Bronchial smooth muscle cell (primary cell): ENCODE results near the gene NEUROD1. TPM values are rescaled to one million over a fixed set of nuclear protein-coding genes. Genes with fewer than 3 reads are reported as not detected.

Source experiments
- total RNA-seq: library from RNA; depleted of rRNA; stranded (reverse); fragments of >200 nt; gene quantifications from 2 replicates; pipeline ENCODE4 v1.2.1, GENCODE V29; 2014

NEUROD1 gene
- not detected in 2 replicates for total RNA-seq

DNA sequence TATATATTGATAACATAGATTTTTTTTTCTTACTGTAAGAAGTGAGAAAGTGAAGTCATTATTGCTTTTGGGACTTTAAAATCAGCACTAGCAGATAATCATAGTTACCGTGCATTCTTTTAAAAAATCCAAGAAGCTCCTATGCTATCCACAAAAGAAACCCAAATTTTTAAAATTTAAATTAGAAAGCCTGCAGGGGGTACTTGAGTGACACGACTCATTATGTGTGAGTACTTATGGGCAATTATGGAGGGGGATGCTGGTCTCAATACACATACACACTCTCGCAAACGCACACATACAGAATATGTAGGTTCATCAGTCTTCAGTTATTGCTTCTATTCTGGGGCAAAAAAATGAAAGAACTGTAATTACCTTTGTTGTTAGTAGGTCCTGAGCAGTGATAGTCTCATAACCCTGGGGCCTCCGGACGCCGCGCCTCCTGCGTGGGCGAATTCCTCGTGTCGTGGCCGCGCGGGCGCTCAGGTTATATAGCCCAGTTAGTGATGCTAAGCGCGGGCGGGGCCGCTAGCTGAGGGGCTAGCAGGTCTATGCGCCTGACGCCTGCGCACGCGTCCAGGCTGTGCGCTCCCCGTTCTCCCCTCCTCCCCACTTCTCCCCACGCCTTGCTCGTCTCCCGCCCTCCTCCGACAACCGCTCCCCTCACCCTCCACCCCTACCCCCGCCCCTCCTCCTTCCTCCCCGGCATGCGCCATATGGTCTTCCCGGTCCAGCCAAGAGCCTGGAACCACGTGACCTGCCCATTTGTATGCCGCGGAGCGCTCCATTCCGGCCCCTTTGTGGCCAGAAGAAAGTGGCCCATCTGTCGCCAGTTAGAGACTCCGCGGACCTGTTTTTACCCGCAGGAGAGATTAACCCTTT is at the start of gene NEUROD1:
NEUROD1 (minus strand) TSS at position 463 of the 882 bp plus-strand sequence. CDS start 1,657 bp downstream, outside the sequence.

GRCh38 chr2:181656450-181657291 is 23.6 kb downstream of the NEUROD1 start, which contains the start of gene CERKL:
CERKL (minus strand) TSS chr2:181657105; CDS start chr2:181657006, 99 bp downstream.

Other genes starting within 250 kb of the NEUROD1 start
- gene ITGA4, start 223.1 kb downstream of the NEUROD1 start, total RNA-seq: 46.3 and 84.8 TPM in 2 replicates
- gene CERKL, start 23.4 kb downstream of the NEUROD1 start, total RNA-seq: 0.09 TPM in 1 of 2 replicates, not detected in the other
- 145 and 193 TPM in 2 replicates for gene ITPRID2, start 211.2 kb upstream of the NEUROD1 start, total RNA-seq